Heart right ventricle (tissue), 16 donors: ENCODE data around the gene CERS6. TPM values are rescaled to one million over a fixed set of nuclear protein-coding genes. Genes with fewer than 3 reads are reported as not detected.
A peak's percentile ranks its signal among the peaks of the same experiment; 100 is the strongest.

Experiments used
- ATAC-seq, 8 donors: fragments of 200-7000 bp; cut with Tn5 transposase; one replicate each; pipeline ENCODE4 v1.9.1; 2020; ENCODE audit warnings: mild to moderate bottlenecking in 8 of 8, moderate library complexity in 8 of 8, moderate number of reproducible peaks in 1 of 8
- DNase-seq, 2 donors: peaks; one replicate each; pipeline ENCODE4 v3.0.0-alpha.2; 2020
- H3K27ac ChIP-seq, 10 donors: fragments of 200-600 bp; sonication (generic) in 2 of 10; one replicate each; pipeline versions ENCODE4 v1.5.0 to v1.8.0; 2020 to 2022; ENCODE audit warnings: mild to moderate bottlenecking in 3 of 10
- H3K27me3 ChIP-seq, 7 donors: fragments of 200-600 bp; one replicate each; pipeline ENCODE4 v1.8.0; 2021 to 2022; ENCODE audit warnings: mild to moderate bottlenecking in 2 of 7
- H3K36me3 ChIP-seq, 9 donors: fragments of 200-600 bp; sonication (generic) in 1 of 9; one replicate each; pipeline versions ENCODE4 v1.5.0 to v1.8.0; 2020 to 2022; ENCODE audit warnings: mild to moderate bottlenecking in 2 of 9
- H3K4me1 ChIP-seq, 9 donors: fragments of 200-600 bp; sonication (generic) in 1 of 9; one replicate each; pipeline versions ENCODE4 v1.5.0 to v1.8.0; 2020 to 2022; ENCODE audit warnings: mild to moderate bottlenecking in 4 of 9
- H3K4me3 ChIP-seq, 10 donors: fragments of 200-600 bp; sonication (generic) in 2 of 10; one replicate each; pipeline versions ENCODE4 v1.5.0 to v1.8.0; 2020 to 2022; ENCODE audit warnings: mild to moderate bottlenecking in 7 of 10, moderate library complexity in 2 of 10
- H3K9me3 ChIP-seq, 11 donors: fragments of 200-600 bp in 10 of 11; sonication (generic) in 2 of 11; one replicate each; pipeline versions ENCODE4 v1.5.0 to v1.8.0; 2013 to 2022; ENCODE audit warnings: mild to moderate bottlenecking in 2 of 11, control low read depth in 1 of 11, moderate library complexity in 1 of 11
- WGBS, 2 donors: extraction: QIAGEN DNeasy Blood & Tissue Kit; methylation state at CpG; one replicate each; pipeline ENCODE4 v1.1.7; 2013; ENCODE audit warnings: inconsistent platforms in 1 of 2; 5-methylcytosine and 5-hydroxymethylcytosine counted together
- intact Hi-C, 10 donors: fragments of 100-400 bp; cut with DNase I; formaldehyde crosslinking; loops; one replicate each; pipeline versions ENCODE4 v1.11.1 to v1.14.2; 2022
- polyA plus RNA-seq, 2 donors: library from polyadenylated mRNA; stranded (reverse); fragments of 200-250 nt; gene quantifications; one replicate each; pipeline ENCODE4 v1.2.3, GENCODE V29; 2013
- total RNA-seq, 10 donors: library from RNA; stranded (reverse); fragmentation: NEBNext Ultra II Directional in 3 of 10; extraction: Animal tissue kit (Norgen Biotek cat#: 25700) in 3 of 10; gene quantifications; one replicate each; pipeline versions ENCODE4 v1.2.1 to v1.2.4, GENCODE V29; 2021 to 2023
- TF ChIP-seq, protein P1 (sequence below), 9 donors: fragments of 200-600 bp; sonication (generic) in 2 of 9; IDR thresholded peaks; one replicate each; pipeline versions ENCODE4 v1.5.0 to v1.8.0; 2021 to 2022; ENCODE audit warnings: antibody characterized with exemption in 9 of 9, mild to moderate bottlenecking in 5 of 9, moderate library complexity in 1 of 9
- donor health status: Arrhythmogenic right ventricular cardiomyopathy.
- donor health status: ischemic (EF 13 %, LVEDD 7.1; RV severe dilation, severe dysfunction).
- donor health status: healthy with polysubstance abuse.
- donor health status: DM: no; HTN: yes; CAD: no.
- donor health status: DM: no; HTN: no; CAD: no.
- donor health status: ischemic (EF 25% LVEDD 6.9; RV normal size, moderate dysfunction).
- donor health status: ischemic (EF 25% LVEDD 5.7; RV mildly dilated, moderate dysfunction).
- donor health status: healthy.
- donor health status: DM: yes; HTN: yes; CAD: no.
- donor health status: Ischemic cardiomyopathy.
- donor health status: ischemic (EF 35%, LVEDD 5.7; RV mildly dilated, moderate dysfunction).
- donor health status: nonischemic (EF 11% LVEDD 7.7; RV severe dilation, severe dysfunction).
- donor health status: DM: yes; HTN: yes; CAD: no.
- donor health status: PGD.
- donor health status: ischemic (EF 29% LVEDD 5.4; RV normal size, mild dysfunction).
- donor health status: nonischemic (EF 23%, LVEDD 6.1; RV moderate dilation, normal function).

The CERS6 gene
- total and polyA plus RNA-seq, 12 donors = 20.5 to 76.3 (median 56.1) TPM

DNA sequence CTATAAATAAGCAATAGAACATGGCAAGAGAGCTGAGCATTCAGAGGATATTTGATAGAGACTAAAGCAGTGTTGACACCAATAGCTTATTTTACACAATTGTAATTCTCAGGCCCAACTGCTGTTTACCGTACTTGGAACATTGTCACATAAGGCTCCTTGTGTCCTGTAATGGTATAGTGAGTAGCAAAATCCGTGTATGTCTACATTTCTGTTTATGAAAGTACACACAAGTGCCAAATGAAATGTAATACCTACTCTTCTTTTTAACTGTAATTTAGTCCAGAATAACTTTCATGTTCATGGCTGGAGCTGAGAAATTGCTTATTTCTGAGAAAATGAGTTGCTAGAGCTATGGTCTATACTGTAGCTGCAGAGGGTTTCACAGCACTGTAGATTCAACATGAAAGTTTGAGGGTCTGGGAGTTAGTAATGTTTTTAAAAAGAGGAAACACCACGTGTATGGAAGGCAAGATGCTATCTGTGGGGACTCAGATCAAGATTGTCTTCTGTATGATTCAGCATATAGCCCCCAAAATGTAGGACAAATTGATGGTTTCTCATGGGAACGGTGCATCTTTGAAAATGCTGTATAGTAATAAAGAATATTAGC lies 236.2 kb downstream of the CERS6 start:
- intact Hi-C loops = loop anchor here in 5 of 10 donors (10.0 kb wide), 3 partner anchors 237 to 347 kb away; partner anchors contain the start of gene CERS6 (in 1 of the 5)
- peaks cover 0 to 23% (median 0%) of the 10 kb centered on the region in 9 donors for H3K4me1 ChIP-seq
- TF ChIP-seq, protein P1, sequence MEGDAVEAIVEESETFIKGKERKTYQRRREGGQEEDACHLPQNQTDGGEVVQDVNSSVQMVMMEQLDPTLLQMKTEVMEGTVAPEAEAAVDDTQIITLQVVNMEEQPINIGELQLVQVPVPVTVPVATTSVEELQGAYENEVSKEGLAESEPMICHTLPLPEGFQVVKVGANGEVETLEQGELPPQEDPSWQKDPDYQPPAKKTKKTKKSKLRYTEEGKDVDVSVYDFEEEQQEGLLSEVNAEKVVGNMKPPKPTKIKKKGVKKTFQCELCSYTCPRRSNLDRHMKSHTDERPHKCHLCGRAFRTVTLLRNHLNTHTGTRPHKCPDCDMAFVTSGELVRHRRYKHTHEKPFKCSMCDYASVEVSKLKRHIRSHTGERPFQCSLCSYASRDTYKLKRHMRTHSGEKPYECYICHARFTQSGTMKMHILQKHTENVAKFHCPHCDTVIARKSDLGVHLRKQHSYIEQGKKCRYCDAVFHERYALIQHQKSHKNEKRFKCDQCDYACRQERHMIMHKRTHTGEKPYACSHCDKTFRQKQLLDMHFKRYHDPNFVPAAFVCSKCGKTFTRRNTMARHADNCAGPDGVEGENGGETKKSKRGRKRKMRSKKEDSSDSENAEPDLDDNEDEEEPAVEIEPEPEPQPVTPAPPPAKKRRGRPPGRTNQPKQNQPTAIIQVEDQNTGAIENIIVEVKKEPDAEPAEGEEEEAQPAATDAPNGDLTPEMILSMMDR (IDR thresholded peaks at IDR 0.05) = no peak
- H3K36me3 ChIP-seq = peaks cover 0 to 17% (median 0%) of the 10 kb centered on the region in 9 donors
- H3K27ac ChIP-seq = no peak overlapping the region
- no peak for ATAC-seq
- no peak for DNase-seq
- H3K27me3 ChIP-seq = no peaks in the 10 kb centered on the region
- H3K9me3 ChIP-seq = no peaks in the 10 kb centered on the region
- 88 to 89% methylated on average over 4 of the region's 4 CpGs for WGBS, 2 donors
- no peak overlapping the region for H3K4me3 ChIP-seq

DNA sequence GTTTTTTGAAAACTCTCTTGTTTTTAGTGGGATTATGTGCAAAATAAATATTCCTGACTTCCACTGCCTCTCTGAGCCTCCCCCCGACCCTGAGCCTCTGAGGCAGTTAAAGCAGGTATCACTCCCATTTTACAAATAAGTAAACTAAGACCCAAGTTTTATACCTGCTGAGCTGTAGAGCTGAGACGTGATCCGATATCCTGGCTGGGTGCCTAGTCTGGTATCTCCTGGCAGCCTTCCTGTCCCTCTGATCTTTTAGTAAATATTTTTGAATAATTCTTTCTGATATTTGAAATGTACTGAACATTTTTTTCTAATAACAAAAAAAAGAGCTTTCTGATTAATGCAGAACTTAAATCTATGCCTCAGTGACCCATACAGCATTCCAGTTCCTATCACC lies 238.1 kb downstream of the CERS6 start:
- Histone ChIP-seq H3K4me1 (peaks cover 0 to 24% (median 0%) of the 10 kb centered on the region in 9 donors), H3K27me3 (no peaks in the 10 kb centered on the region), H3K4me3 (no peak overlapping the region), H3K36me3 (peaks cover 0 to 17% (median 0%) of the 10 kb centered on the region in 9 donors), H3K27ac (no peak overlapping the region), H3K9me3 (no peaks in the 10 kb centered on the region)
- intact Hi-C loops = loop anchor here in 5 of 10 donors (10.0 kb wide), 3 partner anchors 239 to 349 kb away; partner anchors contain the start of gene CERS6 (in 1 of the 5)
- TF ChIP-seq, protein P1 (IDR thresholded peaks at IDR 0.05) = no peak
- DNase-seq (no peak), ATAC-seq (no peak)
- 59 to 62% methylated on average over 3 of the region's 3 CpGs for WGBS, 2 donors

DNA sequence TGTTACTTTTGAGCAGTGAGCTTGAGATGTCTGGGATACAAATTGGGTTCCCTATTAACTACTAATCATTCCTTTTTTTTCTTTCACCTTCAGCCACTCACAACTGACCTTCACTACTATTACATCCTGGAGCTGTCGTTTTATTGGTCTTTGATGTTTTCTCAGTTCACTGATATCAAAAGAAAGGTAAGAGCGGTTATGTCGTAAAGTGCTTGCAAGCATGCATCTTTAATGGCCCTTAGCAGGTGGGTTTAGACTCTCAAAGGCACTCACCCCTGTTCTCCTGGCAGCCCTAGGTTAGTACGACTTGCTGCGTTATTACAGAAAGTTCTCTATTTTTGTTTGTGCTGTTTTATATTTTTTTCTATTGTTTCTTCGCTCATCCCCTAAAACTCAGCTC lies 238.8 kb downstream of the CERS6 start:
- TF ChIP-seq, protein P1 (IDR thresholded peaks at IDR 0.05) = no peak
- Histone ChIP-seq H3K36me3 (peaks cover 0 to 17% (median 0%) of the 10 kb centered on the region in 9 donors), H3K4me3 (no peak overlapping the region), H3K27me3 (no peaks in the 10 kb centered on the region), H3K9me3 (no peaks in the 10 kb centered on the region), H3K27ac (no peak overlapping the region), H3K4me1 (peaks cover 0 to 31% (median 6%) of the 10 kb centered on the region in 9 donors)
- DNase-seq (no peak), ATAC-seq (no peak)
- intact Hi-C loops = loop anchor here in 5 of 10 donors (10.0 kb wide), 3 partner anchors 240 to 350 kb away; partner anchors contain the start of gene CERS6 (in 1 of the 5)
- 87 to 90% methylated on average over 6 of the region's 6 CpGs for WGBS, 2 donors

DNA sequence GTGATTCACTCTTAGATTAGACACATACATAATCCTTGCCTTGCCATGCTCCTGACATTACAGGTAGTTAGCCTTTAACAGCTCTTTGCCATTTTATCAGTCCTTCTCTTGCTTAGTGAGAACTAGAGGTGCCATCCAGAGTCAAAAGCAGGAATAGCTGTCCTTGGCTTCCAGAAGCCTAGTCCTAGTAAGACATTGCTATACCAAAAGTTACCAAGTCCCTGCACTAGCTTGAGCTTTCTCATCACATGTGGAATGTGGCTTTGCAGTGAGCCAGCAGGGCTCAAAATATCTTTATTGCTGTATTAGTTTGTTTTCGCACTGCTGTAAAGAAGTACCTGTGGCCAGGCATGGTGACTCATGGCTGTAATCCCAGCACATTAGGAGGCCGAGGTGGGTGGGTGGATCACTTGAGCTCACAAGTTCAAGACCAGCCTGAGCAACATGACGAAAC lies 241.6 kb downstream of the CERS6 start:
- Histone ChIP-seq H3K27me3 (no peaks in the 10 kb centered on the region), H3K9me3 (no peaks in the 10 kb centered on the region), H3K36me3 (peaks cover 0 to 17% (median 0%) of the 10 kb centered on the region in 9 donors), H3K27ac (peak overlapping the region in 1 of 10 donors; percentile 2), H3K4me3 (no peak overlapping the region), H3K4me1 (peaks cover 6 to 42% (median 18%) of the 10 kb centered on the region in 9 donors)
- intact Hi-C loops = loop anchor here in 5 of 10 donors (10.0 kb wide), 3 partner anchors 243 to 353 kb away; partner anchors contain the start of gene CERS6 (in 1 of the 5)
- 88 to 91% methylated on average over 3 of the region's 3 CpGs for WGBS, 2 donors
- DNase-seq = no peak
- TF ChIP-seq, protein P1 (IDR thresholded peaks at IDR 0.05) = peak in 4 of 9 donors; percentile 8 to 42 (median 28)
- peak in 6 of 8 donors; percentile 21 to 55 (median 45) for ATAC-seq
